Omental fat pad (tissue), 4 donors: Measurements from ENCODE around the gene RAMACL. TPM values are rescaled to one million over a fixed set of nuclear protein-coding genes. Genes with fewer than 3 reads are reported as not detected.

Experiments
- ATAC-seq: fragments of 150-250 bp; one replicate; pipeline ENCODE4 v1.9.1; 2016; ENCODE audit warnings: mild to moderate bottlenecking, moderate library complexity; ENCODE audit not compliant: low FRiP score
- DNase-seq: peaks from one replicate; pipeline ENCODE4 v3.0.0-alpha.2; 2019; ENCODE audit warnings: low spot score
- CTCF ChIP-seq, 3 donors: fragments of 450-650 bp; IDR thresholded peaks; one replicate each; pipeline ENCODE4 v1.5.1; 2016 to 2017; ENCODE audit warnings: antibody characterized with exemption in 3 of 3, mild to moderate bottlenecking in 3 of 3, moderate library complexity in 2 of 3
- total RNA-seq, 4 donors: library from RNA; depleted of rRNA; stranded (reverse); fragments of >200 nt; gene quantifications; one replicate each; pipeline ENCODE4 v1.1.0, GENCODE V29; 2016

RAMACL gene
- total RNA-seq, 4 donors from 2014 or later: 1.9 to 10.9 (median 4.6) TPM

- no peak for DNase-seq
Observed at GRCh38 chr6:166611631-166612030, 25.2 kb upstream of the RAMACL start.

GRCh38 chr6:166610069-166610468 lies 23.6 kb upstream of the RAMACL start:
- no peak for TF ChIP-seq CTCF (IDR thresholded peaks at IDR 0.05)
- ATAC-seq (no peak), DNase-seq (no peak)

More at GRCh38 chr6:166611631-166612030, 25.2 kb upstream of the RAMACL start:
- TF ChIP-seq CTCF (IDR thresholded peaks at IDR 0.05): no peak
- ATAC-seq: no peak

GRCh38 chr6:166608774-166609173 lies 22.3 kb upstream of the RAMACL start:
- DNase-seq (no peak), ATAC-seq (no peak)
- no peak for TF ChIP-seq CTCF (IDR thresholded peaks at IDR 0.05)

GRCh38 chr6:166605752-166606151 lies 19.3 kb upstream of the RAMACL start:
- TF ChIP-seq CTCF (IDR thresholded peaks at IDR 0.05): no peak
- ATAC-seq: no peak
- no peak for DNase-seq

GRCh38 chr6:166604911-166605310 lies 18.4 kb upstream of the RAMACL start:
- no peak for DNase-seq
- TF ChIP-seq CTCF (IDR thresholded peaks at IDR 0.05): no peak
- no peak for ATAC-seq

- ATAC-seq (no peak), DNase-seq (no peak)
- no peak for TF ChIP-seq CTCF (IDR thresholded peaks at IDR 0.05)
Observed at GRCh38 chr6:166604328-166604727, 17.9 kb upstream of the RAMACL start.

GRCh38 chr6:166603043-166603690 lies 16.7 kb upstream of the RAMACL start:
- ATAC-seq (no peak), DNase-seq (no peak)
- TF ChIP-seq CTCF (IDR thresholded peaks at IDR 0.05): no peak
